HEK293 (cell line): ENCODE results near the gene RGS12.

Source experiments
- BCL11A ChIP-seq: fragments of 450-650 bp; formaldehyde crosslinking; IDR thresholded peaks from 2 replicates; pipeline ENCODE4 v1.5.1; 2016; ENCODE audit warnings: low read depth, missing biosample characterization, missing genetic modification characterization
- CTCF ChIP-seq: fragments of 450-650 bp; formaldehyde crosslinking; IDR thresholded peaks from 2 replicates; pipeline ENCODE4 v1.5.1; 2016; ENCODE audit warnings: missing biosample characterization, missing genetic modification characterization
- INSM2 ChIP-seq: fragments of 450-650 bp; formaldehyde crosslinking; IDR thresholded peaks from 2 replicates; pipeline ENCODE4 v1.5.1; 2016; ENCODE audit warnings: missing biosample characterization, missing genetic modification characterization
- PATZ1 ChIP-seq: fragments of 450-650 bp; formaldehyde crosslinking; IDR thresholded peaks from 2 replicates; pipeline ENCODE4 v1.5.1; 2016; ENCODE audit warnings: missing biosample characterization, missing genetic modification characterization
- ZBTB44 ChIP-seq: fragments of 450-650 bp; IDR thresholded peaks from 2 replicates; pipeline ENCODE4 v1.5.1; 2018; ENCODE audit warnings: missing biosample characterization, mild to moderate bottlenecking, missing genetic modification characterization
- ZFP3 ChIP-seq: fragments of 450-650 bp; formaldehyde crosslinking; IDR thresholded peaks from 2 replicates; pipeline ENCODE4 v1.5.1; 2016; ENCODE audit warnings: low read depth, missing biosample characterization, missing genetic modification characterization
- ZNF10 ChIP-seq: fragments of 450-650 bp; formaldehyde crosslinking; IDR thresholded peaks from 2 replicates; pipeline ENCODE4 v1.5.1; 2017; ENCODE audit warnings: missing biosample characterization, missing genetic modification characterization
- ZNF280D ChIP-seq: fragments of 450-650 bp; formaldehyde crosslinking; IDR thresholded peaks from 2 replicates; pipeline ENCODE4 v1.5.1; 2016; ENCODE audit warnings: missing biosample characterization, missing genetic modification characterization
- ZNF510 ChIP-seq: fragments of 450-650 bp; formaldehyde crosslinking; IDR thresholded peaks from 2 replicates; pipeline ENCODE4 v1.5.1; 2018; ENCODE audit warnings: mild to moderate bottlenecking, missing genetic modification characterization, missing biosample characterization; ENCODE audit not compliant: insufficient replicate concordance
- ZNF791 ChIP-seq: fragments of 450-650 bp; formaldehyde crosslinking; IDR thresholded peaks from 2 replicates; pipeline ENCODE4 v1.5.1; 2016; ENCODE audit warnings: missing biosample characterization, missing genetic modification characterization

- TF ChIP-seq BCL11A (tag by site-specific recombination), result no peak
- TF ChIP-seq ZBTB44 (tag by site-specific recombination), result no peak
- no peak for TF ChIP-seq ZNF10
- TF ChIP-seq ZNF510, result no peak
- TF ChIP-seq INSM2 (tag by site-specific recombination), result no peak
- TF ChIP-seq ZNF280D (tag by site-specific recombination), result no peak
- no peak for TF ChIP-seq CTCF (tag by site-specific recombination)
- no peak for TF ChIP-seq ZFP3 (tag by site-specific recombination)
- no peak for TF ChIP-seq PATZ1 (tag by site-specific recombination)
- TF ChIP-seq ZNF791 (tag by site-specific recombination), result no peak
Measured at GRCh38 chr4:3303923-3304710, 11.3 kb downstream of the RGS12 start.
